Upper lobe of left lung (tissue), 6 donors: ENCODE measurements around the gene TRIM44. TPM values are rescaled to one million over a fixed set of nuclear protein-coding genes. Genes with fewer than 3 reads are reported as not detected.

Source experiments
- ATAC-seq, 2 donors: fragments of 200-7000 bp; cut with Tn5 transposase; one replicate each; pipeline ENCODE4 v1.9.1; 2022; ENCODE audit warnings: mild to moderate bottlenecking in 2 of 2, moderate library complexity in 2 of 2; ENCODE audit not compliant: low FRiP score in 2 of 2
- DNase-seq, 2 donors: peaks; one replicate each; pipeline ENCODE4 v3.0.0-alpha.2; 2019 to 2020
- H3K27ac ChIP-seq, 4 donors: fragments of 200-600 bp; sonication (generic); one replicate each; pipeline ENCODE4 v1.5.1; 2016 to 2019
- H3K27me3 ChIP-seq, 4 donors: fragments of 200-600 bp; sonication (generic); one replicate each; pipeline ENCODE4 v1.5.1; 2017 to 2019
- H3K36me3 ChIP-seq, 4 donors: fragments of 200-600 bp; sonication (generic); one replicate each; pipeline ENCODE4 v1.5.1; 2016 to 2019
- H3K4me1 ChIP-seq, 4 donors: fragments of 200-600 bp; sonication (generic); one replicate each; pipeline ENCODE4 v1.5.1; 2018 to 2019
- H3K4me3 ChIP-seq, 4 donors: fragments of 200-600 bp; sonication (generic); one replicate each; pipeline ENCODE4 v1.5.1; 2017 to 2019; ENCODE audit warnings: mild to moderate bottlenecking in 2 of 4, moderate library complexity in 1 of 4
- H3K9me3 ChIP-seq, 4 donors: fragments of 200-600 bp; sonication (generic); one replicate each; pipeline ENCODE4 v1.5.1; 2018 to 2019
- CTCF ChIP-seq, 6 experiments: fragments of 450-650 bp in 4 of 6; fragments of 200-600 bp in 2 of 6; sonication (generic) in 2 of 6; IDR thresholded peaks; one replicate each; pipeline ENCODE4 v1.5.1; 2016 to 2019; ENCODE audit warnings: antibody characterized with exemption in 6 of 6
- EP300 ChIP-seq, 4 donors: sonication (generic); formaldehyde crosslinking; IDR thresholded peaks; one replicate each; pipeline ENCODE4 v1.5.1; 2017; ENCODE audit warnings: antibody characterized with exemption in 4 of 4, control low read depth in 2 of 4
- POLR2A ChIP-seq, 4 donors: fragments of 450-650 bp; IDR thresholded peaks; one replicate each; pipeline ENCODE4 v1.5.1; 2016 to 2017; ENCODE audit warnings: antibody characterized with exemption in 4 of 4, mild to moderate bottlenecking in 2 of 4
- POLR2AphosphoS5 ChIP-seq, 2 donors: sonication (generic); formaldehyde crosslinking; IDR thresholded peaks; one replicate each; pipeline ENCODE4 v1.5.1; 2017; ENCODE audit warnings: antibody characterized with exemption in 2 of 2
- WGBS, 2 donors: methylation state at CpG; one replicate each; pipeline ENCODE4 v1.1.5; 2017 to 2018; 5-methylcytosine and 5-hydroxymethylcytosine counted together
- total RNA-seq, 6 donors: library from RNA; depleted of rRNA in 4 of 6; stranded (reverse); fragments of >200 nt in 4 of 6; gene quantifications; one replicate each; pipeline versions ENCODE4 v1.1.0 to v1.2.1, GENCODE V29; 2016 to 2021
- donor health status: DM: no; HTN: no; CAD: no; lungs with moderate emphysema.
- donor health status: DM: no; HTN: yes; CAD: no; lungs with severe emphysema.

Gene TRIM44
- 100 to 1,000 TPM in 1 of 6 donors, 10 to 100 TPM in 5; 48.9 to 133 (median 64.0) TPM for total RNA-seq

GRCh38 chr11:35662649-35663407, at the start of gene TRIM44:
TSS of gene TRIM44 (plus strand) at chr11:35662775. CDS start at chr11:35663112, 337 bp downstream.
- Histone ChIP-seq H3K4me1 (peaks cover 14 to 22% (median 16%) of the 10 kb centered on the region in 4 donors), H3K36me3 (no peaks in the 10 kb centered on the region), H3K4me3 (peak within 1 kb of the TSS; percentile 66 to 80 (median 74)), H3K9me3 (peaks cover 0 to 3% (median 0%) of the 10 kb centered on the region in 4 donors), H3K27me3 (no peaks in the 10 kb centered on the region), H3K27ac (peak within 1 kb of the TSS; percentile 92 to 99 (median 96))
- 5 to 12% methylated on average over 18 to 45 of the region's 82 CpGs for WGBS, 2 donors
- DNase-seq (peak; percentile 82 to 97), ATAC-seq (peak; percentile 91 to 97)
- peak; percentile 36 to 75 for TF ChIP-seq POLR2AphosphoS5 (IDR thresholded peaks at IDR 0.05)
- no peak for TF ChIP-seq EP300 (IDR thresholded peaks at IDR 0.05)
- TF ChIP-seq CTCF (IDR thresholded peaks at IDR 0.05), result peak in 1 of 6 experiments; percentile 4
- peak in 2 of 4 donors; percentile 81 to 85 for TF ChIP-seq POLR2A (IDR thresholded peaks at IDR 0.05)

- ATAC-seq (no peak), DNase-seq (no peak)
- Histone ChIP-seq H3K27ac (no peak overlapping the region), H3K4me1 (peaks cover 20 to 35% (median 30%) of the 10 kb centered on the region in 4 donors), H3K36me3 (no peaks in the 10 kb centered on the region), H3K4me3 (no peak overlapping the region), H3K9me3 (no peaks in the 10 kb centered on the region), H3K27me3 (peaks cover 0 to 5% (median 2%) of the 10 kb centered on the region in 4 donors)
- 44 to 87% methylated on average over 1 of the region's 1 CpG for WGBS, 2 donors
- TF ChIP-seq POLR2A (IDR thresholded peaks at IDR 0.05), result no peak
- no peak for TF ChIP-seq EP300 (IDR thresholded peaks at IDR 0.05)
- no peak for TF ChIP-seq POLR2AphosphoS5 (IDR thresholded peaks at IDR 0.05)
- no peak for TF ChIP-seq CTCF (IDR thresholded peaks at IDR 0.05)
These were observed 47.5 kb upstream of the TRIM44 start for GRCh38 chr11:35614939-35615569.

GRCh38 chr11:35615921-35616900, 46.4 kb upstream of the TRIM44 start:
- Histone ChIP-seq H3K4me1 (peaks cover 24 to 40% (median 34%) of the 10 kb centered on the region in 4 donors), H3K9me3 (no peaks in the 10 kb centered on the region), H3K27me3 (peaks cover 0 to 8% (median 3%) of the 10 kb centered on the region in 4 donors), H3K36me3 (no peaks in the 10 kb centered on the region), H3K27ac (no peak overlapping the region), H3K4me3 (no peak overlapping the region)
- WGBS, 2 donors, result 24 to 26% methylated on average over 8 of the region's 8 CpGs
- ATAC-seq (peak in 1 of 2 donors; percentile 42), DNase-seq (no peak)
- TF ChIP-seq EP300 (IDR thresholded peaks at IDR 0.05), result no peak
- peak; percentile 55 to 83 (median 73) for TF ChIP-seq CTCF (IDR thresholded peaks at IDR 0.05)

GRCh38 chr11:35617316-35617686, 45.3 kb upstream of the TRIM44 start:
- TF ChIP-seq POLR2A (IDR thresholded peaks at IDR 0.05) (no peak), POLR2AphosphoS5 (IDR thresholded peaks at IDR 0.05) (no peak), CTCF (IDR thresholded peaks at IDR 0.05) (no peak), EP300 (IDR thresholded peaks at IDR 0.05) (no peak)
- Histone ChIP-seq H3K27me3 (peaks cover 0 to 8% (median 3%) of the 10 kb centered on the region in 4 donors), H3K36me3 (no peaks in the 10 kb centered on the region), H3K4me3 (peak overlapping the region in 3 of 4 donors; percentile 60 to 72 (median 72)), H3K27ac (peak overlapping the region in 2 of 4 donors; percentile 81 to 83), H3K9me3 (no peaks in the 10 kb centered on the region), H3K4me1 (peaks cover 24 to 45% (median 37%) of the 10 kb centered on the region in 4 donors)
- DNase-seq, result no peak
- no peak for ATAC-seq
- WGBS, 2 donors, result 61 to 71% methylated on average over 7 of the region's 7 CpGs
